HG03469 (cell line): ENCODE measurements around the gene GOLPH3L.
"Not testable (repeated sequence)": the region's sequence is repeated elsewhere in the genome, so short reads cannot be mapped to it uniquely, and the experiment has no call there.

Experiments used
- ATAC-seq: cut with Tn5 transposase; IDR thresholded peaks from one replicate; pipeline ENCODE4 v1.9.1; 2021; ENCODE audit warnings: mild to moderate bottlenecking, moderate library complexity, moderate number of reproducible peaks; ENCODE audit not compliant: unreplicated experiment

The GOLPH3L gene

DNA sequence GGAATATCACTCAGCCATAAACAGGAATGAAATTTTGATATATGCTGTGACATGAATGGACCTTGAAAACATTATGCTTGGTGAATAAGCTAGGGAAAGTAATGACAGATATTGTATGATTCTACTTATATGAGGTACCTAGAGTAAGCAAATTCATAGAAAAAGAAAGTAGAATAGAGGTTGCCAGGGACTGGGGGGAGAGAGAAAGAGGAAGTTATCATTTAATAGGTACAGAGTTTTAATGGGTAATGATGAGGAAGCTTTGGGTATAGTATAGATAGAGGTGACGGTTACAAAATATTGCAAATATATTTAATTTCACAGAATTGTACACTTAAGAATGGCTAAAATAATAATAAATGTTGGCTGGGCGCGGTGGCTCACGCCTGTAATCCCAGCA, 36.4 kb downstream of the GOLPH3L start:
- no peak for ATAC-seq

- not testable (repeated sequence) for ATAC-seq
These were observed 39.9 kb downstream of the GOLPH3L start for GRCh38 chr1:150657064-150657463.

DNA sequence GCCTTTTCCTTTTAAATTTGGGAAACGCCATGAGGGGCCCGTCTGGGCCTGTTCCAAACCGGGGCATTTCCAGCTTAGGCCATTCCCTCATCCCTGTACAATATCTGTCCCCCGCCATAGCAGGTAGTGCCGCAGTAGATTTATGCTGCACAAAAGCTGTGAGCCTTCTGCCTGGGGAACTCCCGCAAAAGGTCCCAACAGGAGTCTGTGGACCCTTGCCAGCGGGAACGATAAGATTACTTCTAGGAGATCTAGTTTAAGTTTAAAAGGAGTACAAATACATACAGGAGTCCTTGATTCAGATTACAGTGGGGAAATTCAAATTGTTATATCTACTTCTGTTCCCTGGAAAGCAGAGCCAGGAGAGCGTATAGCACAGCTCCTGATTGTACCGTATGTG, 42.3 kb downstream of the GOLPH3L start:
- not testable (repeated sequence) for ATAC-seq

DNA sequence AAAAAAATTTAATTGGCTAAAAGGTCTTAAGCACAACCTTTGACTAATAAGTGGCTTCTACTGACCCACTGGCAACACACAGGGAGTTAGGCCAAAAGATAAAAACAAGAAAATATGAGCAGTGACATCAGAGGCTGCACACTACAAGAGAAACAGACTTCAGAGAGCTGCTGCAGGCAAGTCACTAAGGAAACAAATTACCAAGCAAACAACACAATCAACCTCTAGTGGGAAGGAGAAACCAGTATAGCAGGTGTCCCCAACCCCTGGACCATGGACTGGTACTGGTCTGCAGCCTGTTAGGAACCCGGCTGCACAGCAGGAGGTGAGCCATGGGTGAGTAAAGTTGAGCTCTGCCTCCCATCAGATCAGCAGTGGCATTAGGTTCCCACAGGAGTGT, 46.8 kb downstream of the GOLPH3L start:
- ATAC-seq: no peak

DNA sequence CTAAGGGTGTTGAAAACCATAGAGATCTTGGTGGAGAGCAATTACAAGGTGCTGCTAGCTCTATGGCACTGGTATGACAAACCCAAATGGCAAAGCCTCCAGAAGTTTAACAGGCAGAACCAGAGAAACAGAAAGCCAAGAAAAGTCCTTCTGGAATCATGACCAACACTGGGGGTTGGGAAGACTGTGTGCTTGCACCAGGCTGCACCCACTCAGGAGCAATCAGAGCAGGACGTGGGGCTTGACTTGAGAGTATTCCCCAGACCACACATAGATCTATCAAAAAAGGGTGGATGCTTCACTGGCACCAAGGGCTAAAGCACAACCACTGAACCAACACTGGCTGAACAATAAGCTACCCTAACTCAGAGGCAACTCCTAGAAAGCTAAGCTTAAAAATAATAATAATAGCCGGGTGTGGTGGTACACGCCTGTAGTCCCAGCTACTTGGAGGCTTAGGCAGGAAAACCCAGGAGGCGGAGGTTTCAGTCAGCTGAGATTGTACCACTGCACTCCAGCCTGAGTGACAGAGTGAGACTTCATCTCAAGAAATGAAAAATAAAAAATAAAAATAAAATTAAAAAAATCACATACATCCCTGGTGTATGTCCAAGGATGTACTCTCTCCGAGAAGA, 47.4 kb downstream of the GOLPH3L start:
- no peak for ATAC-seq

DNA sequence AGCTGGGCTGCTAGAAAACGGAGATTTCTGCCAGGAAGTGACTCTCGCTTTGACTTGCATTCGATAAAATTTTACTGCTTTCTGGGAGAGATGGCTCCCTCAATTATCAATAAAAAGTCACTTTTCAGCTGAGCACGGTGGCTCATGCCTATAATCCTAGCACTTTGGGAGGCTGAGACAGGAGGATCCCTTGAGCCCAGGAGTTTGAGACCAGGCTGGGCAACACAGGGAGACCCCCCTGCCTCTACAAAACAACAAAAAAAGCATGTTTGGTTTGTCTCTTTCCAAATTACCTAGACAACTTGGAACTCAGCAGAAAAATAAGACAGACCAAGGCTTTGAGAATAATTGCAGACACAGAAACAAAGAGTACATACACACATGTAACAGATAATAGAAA, 54.7 kb downstream of the GOLPH3L start:
- no peak for ATAC-seq

- ATAC-seq: not testable (repeated sequence)
These were observed 55.7 kb downstream of the GOLPH3L start for GRCh38 chr1:150641126-150641815.

- not testable (repeated sequence) for ATAC-seq
These were observed 58.5 kb downstream of the GOLPH3L start for GRCh38 chr1:150638430-150638829.

GRCh38 chr1:150634839-150635622, 61.9 kb downstream of the GOLPH3L start:
- ATAC-seq: not testable (repeated sequence)

DNA sequence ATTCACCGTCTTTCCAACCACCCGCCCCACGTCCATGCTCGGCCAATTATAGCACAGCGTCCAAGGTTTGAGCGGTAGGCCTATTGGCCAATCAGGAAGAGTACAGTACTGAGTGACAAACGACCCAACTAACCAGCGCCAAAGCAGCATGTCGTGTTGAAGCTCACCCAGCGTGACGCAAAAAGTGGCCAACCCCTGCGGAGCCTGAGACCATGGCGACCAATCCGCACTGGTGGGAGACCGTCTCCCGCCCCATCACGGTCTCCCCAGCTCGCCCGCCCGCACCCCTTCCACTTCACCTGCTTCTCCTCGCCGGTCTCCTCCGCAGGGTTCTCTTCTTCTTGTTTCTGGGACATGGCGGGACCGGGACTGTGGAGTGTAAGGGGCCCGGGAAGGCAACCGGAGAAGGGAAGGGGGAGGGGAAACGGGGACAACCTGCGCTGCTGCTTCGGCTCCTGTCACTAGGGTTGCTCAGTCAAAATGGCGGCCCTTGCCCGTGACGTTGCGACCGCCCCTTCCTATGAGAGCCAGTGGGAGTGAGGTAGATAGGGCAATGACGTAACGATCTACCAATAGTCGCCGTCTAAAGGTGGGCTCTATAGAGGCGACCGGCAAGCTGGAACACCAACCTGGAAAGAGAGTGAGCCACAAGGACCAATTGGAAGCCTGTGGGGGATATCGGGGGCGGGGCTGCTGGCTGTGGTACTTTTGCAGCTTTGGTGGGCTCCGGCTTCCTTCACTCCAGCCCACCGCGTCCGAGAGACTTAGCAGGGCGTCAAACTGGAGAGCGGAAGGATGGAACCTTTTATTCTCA, 67.6 kb downstream of the GOLPH3L start, which contains the start of gene ENSA:
Gene ENSA (minus strand): TSS at position 498 of the 814 bp plus-strand sequence. CDS start 142 bp downstream, at position 356.
- ATAC-seq: peak; percentile 80

DNA sequence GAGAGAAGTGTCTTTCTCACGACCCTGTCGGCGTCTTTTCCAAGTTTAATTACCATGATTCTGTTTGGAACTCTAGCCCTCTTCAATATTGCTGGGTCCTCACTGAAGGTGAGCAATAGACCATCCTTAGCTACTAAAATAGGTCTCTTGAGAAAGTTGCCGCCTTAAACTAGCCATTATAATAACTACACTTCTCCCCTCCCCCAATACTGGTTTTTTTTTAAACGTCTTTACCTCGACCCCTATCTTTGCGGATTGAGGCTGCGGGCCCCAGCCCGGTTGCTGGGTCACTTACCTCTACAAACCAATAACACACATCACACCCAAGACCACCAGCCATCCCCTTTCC, 68.2 kb downstream of the GOLPH3L start:
- ATAC-seq: no peak

GRCh38 chr1:150627826-150628410, 69.0 kb downstream of the GOLPH3L start:
- no peak for ATAC-seq

DNA sequence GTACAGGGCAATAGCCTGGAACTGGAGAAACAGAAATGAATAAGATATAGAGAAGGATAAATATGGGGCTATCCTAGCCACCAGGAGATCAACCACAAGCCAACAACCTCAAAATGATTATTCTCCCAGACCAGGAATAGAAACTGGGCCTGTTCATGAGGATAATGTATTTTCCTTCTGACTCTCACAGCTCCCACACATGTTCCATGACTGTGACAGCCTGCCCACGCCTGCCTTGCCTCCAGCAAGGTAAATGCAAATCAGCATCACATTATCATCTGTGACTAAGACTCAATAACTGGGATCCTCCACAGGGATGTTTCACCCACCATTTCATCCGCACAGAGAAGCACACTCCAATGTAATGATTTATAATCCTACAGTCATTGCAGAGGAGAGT, 70.8 kb downstream of the GOLPH3L start:
- no peak for ATAC-seq

DNA sequence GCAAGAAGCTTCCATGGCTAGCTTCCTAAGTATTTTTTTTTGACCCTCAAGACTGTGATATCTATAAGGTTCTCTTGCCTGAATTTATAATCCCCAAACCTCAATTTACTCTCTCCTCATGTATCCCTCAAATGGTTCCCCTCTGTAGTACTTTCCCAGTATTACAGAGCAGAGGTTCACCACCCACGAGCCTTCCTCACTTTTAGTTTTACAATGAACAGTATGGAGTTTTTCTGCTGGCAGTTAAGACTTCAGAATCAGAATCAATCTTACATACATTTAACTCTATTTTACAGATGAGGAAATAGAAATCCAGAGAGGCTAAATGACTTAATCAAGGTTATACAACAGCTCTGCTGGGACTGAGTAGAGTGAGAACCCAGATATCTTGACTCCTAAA, 72.4 kb downstream of the GOLPH3L start:
- not testable (repeated sequence) for ATAC-seq

GRCh38 chr1:150624134-150624533, 72.8 kb downstream of the GOLPH3L start:
- not testable (repeated sequence) for ATAC-seq

DNA sequence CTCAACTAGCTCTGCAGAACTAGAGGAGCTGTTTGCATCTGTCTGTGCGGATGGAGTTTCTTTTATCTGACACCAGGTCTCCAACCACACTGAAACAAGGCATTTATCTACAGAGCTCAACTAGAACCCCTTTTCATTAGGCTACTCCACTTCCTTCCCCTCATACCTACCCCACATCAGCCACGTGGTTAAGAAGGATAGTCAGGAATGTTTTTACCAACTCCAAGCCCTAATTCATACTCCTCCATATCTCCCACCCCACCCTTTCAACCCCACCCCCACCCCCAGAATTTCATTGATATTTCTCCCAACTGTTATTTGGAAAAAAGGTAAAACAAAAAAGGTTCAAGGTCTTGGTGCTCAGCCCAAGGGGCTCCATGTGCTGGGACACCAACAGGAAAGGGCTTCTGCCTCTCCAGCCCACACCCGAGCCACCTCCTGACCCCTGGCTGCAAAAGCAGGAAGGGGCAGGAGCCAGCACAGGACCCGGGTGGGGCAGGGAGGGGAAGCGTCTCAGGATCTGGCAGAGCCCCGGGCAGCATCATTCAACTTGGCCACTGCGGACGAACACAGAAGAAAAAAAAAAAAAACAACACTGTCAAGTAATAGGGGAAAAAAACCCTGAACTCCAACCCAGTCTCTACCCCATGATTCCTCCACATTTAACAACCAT, 74.5 kb downstream of the GOLPH3L start:
- ATAC-seq: no peak

- no peak for ATAC-seq
These were observed 75.3 kb downstream of the GOLPH3L start for GRCh38 chr1:150621497-150622302.

- no peak for ATAC-seq
These were observed 76.0 kb downstream of the GOLPH3L start for GRCh38 chr1:150620919-150621318.
